Stimulated activated CD4-positive, alpha-beta T cell treated with anti-CD3 and anti-CD28 coated beads, Interleukin-12 subunit alpha, Interleukin-12 subunit beta, amount 100 ng/mL, for 48 hours (primary cell): ENCODE data around the gene RBMS3.
"Not testable (repeated sequence)": the region's sequence is repeated elsewhere in the genome, so short reads cannot be mapped to it uniquely, and the experiment has no call there.

Source experiments
- DNase-seq, 3 donors: peaks; one replicate each; pipeline ENCODE4 v3.0.0-alpha.2; 2020; ENCODE audit warnings: low read depth in 2 of 3, low spot score in 1 of 3

The RBMS3 gene

DNA sequence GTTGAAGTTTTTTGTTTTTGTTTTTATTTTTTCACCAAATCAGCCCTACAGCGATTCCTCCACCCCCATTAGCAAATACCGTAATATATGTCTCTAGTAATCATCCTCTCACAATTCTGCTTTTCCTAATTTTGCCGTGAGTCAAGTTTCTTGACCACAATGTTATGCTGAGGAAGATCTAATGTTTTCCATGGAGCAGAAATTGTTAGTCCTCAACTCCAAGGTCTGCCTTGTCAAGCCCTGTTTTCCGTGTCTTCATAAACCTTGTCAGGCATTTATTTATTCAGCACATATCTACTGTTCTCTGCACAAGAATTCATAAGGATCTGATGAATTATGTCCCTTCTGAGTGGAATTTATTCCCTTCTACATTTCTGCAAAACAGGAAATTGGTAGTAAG, 372.8 kb downstream of the RBMS3 start:
- no peak for DNase-seq

DNA sequence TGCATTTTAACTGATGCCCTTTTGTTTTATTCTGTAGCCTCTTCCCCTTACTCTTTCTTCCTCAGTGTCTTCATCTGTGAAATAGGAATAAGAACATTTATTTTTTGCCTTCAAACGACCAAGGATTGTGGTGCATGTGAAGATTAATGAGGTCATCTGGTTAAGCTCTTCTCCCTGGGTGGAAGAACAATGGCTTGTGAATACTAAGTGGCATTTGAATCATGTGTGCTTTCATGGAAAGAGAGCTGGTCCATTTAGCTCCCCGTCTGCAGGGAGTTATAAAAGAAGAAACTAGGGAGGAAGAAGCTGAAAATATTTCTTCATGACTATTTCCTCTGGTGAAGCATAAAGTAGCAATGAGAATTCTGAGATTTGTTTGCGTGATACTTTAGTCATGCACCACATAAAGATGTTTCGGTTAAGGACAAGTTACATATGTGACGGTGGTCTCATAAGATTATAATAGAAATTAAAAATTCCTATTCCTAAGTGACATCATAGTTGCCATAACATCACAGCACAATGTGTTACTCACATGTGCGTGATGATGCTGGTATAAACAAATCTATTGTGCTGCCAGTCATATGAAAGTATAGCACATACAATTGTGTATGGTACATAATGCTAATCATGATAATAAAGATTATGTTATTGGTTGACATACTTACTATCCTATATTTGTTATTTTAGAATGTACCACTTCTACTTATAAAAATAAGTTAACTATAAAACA, 374.3 kb downstream of the RBMS3 start:
- no peak for DNase-seq

DNA sequence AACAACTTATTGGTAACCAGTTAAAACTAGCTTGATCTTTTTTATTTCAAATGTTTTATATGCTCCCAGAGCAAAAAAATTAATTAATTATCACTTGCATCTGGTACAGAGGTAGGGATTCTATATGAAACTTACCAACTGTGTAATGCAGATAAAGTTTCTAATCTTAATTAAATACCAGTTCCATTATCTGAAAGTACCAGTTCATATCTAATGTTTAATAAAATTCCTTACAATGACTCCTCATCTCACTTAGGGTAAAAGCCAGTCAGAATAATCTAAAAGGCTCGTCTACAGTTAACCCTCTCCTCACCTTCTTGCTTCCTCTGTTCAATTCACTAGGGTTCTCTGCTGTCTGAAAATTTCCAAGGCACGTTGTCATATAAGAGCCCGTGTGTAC, 384.8 kb downstream of the RBMS3 start:
- DNase-seq = no peak

DNA sequence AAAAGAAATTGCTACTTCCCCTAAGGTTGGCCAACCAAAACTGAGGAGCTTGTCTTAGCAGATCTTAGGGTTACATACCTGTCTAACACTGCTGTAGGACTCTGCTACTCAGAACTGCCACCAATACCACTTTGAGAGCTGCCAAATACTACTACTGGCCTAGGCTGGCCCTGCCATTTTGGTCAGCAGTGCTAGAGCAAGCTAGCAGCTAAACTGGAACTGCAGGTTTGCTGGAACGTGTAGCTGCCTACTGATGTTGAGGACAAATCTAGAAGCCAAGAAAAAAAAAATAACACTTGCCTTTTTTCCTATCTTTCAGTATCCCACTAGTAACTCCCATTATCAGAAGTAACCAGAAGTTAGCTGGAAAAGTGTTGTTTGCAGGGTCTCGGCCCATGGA, 387.4 kb downstream of the RBMS3 start:
- no peak for DNase-seq

DNA sequence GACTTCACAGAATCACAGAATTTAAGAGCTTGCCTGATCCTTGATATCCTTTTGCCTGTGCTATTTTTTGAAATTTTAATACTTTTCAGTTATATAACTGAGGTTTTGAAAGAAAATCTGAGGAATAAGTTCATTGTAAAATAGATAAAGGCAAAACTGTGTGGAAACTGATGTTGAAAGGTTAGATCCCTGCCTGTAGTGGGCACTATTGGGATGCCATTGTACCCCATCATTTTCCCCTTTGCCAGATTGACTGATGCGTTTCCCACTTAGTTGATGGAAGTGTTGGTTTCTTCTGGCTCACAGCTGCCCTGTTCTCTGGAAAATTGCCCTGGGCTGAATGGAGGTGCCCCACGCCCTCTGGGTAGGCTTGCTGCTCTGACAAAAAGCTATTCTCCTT, 387.9 kb downstream of the RBMS3 start:
- DNase-seq = no peak

DNA sequence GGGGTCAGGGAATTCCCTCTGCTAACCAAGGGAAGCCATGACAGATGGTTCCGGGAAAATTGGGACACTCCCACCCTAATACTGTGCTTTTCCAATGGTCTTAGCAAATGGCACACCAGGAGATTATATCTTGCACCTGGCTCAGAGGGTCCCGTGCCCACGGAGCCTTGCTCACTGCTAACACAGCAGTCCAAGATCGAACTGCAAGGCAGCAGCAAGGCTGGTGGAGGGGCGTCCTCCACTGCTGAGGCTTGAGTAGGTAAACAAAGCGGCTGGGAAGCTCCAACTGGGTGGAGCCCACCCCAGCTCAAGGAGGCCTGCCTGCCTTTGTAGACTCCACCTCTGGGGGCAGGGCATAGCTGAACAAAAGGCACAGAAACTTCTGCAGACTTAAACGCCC, 389.6 kb downstream of the RBMS3 start:
- DNase-seq = not testable (repeated sequence)

DNA sequence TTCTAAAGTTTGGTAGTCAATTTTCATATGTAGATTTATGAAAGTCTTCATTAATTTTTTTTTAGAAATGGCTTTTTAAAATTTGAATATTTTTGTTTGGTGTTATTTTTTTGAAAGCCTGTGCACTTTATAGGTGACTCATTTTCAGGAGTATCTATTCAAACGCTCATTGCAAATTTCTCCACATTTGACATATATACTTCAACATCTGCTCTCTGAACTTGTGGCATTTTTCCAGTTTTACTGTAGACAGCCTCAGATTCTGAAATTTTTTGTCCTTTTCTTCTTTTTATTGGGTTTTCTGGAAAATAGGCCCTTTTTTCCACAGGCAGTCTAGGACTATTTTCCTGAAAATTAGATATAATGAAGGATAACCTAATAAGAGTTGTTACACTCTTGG, 396.6 kb downstream of the RBMS3 start:
- no peak for DNase-seq

DNA sequence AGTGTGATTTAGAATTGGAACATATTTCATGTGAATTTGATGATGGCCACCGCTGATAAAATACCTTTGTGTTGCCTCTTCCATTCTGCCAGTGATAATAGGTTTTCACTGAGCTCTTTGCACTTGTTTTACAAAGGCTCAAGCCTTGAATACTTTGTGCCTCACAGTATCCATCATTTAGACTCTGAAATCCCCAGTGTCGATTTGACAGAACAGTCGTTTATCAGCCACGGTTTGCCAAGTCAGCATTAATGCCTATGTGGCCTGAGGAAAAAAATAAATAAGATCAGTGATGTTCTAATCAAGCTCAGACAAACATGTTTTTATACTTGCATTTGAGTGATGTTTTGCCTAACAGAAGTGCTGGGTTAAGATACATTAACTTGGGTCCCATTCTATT, 399.1 kb downstream of the RBMS3 start:
- no peak for DNase-seq

DNA sequence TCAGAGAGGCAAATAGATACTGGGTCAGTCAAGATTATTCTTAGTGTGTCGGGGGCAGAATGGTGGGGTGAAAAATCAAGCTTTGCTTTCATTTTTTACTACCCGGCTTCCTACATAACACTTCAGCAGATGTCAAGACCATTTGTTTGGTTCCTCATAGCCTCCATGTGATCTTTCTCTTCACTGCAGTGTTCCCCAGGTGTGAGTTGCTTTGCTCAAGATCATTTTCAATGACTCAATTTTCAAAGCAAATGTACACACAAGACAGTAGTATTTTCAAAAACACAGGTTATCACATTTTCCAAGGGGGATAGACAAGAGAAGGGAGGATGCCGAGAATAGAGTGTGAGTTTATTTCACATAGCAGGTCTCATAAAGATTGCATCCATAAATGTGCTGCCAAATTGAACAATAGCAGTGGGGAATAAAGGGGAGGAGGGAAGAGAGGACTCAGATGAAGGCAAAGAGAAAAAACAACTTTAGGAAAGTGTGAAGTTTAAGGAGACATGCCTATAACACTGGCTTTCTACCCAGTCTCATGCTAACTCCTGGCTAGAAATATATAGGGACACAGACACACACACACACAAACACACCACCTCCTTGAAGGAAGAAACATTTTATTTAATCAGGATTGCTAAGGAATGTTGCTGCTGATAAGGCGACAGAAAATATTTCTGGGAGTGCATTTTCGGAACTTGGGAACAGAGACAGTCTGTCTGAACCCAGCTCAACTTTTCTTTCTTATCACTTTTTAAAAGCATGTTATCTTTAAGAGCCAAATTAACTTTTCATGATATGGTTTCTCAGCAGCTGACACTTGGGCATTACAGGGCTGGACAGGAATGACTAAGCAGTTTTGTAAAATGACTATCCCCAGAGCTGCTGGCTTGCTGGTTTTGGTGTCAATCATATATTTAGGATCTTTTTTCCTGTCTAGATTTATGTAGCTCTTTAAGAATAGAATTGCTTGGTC, 402.4 kb downstream of the RBMS3 start:
- DNase-seq = no peak

DNA sequence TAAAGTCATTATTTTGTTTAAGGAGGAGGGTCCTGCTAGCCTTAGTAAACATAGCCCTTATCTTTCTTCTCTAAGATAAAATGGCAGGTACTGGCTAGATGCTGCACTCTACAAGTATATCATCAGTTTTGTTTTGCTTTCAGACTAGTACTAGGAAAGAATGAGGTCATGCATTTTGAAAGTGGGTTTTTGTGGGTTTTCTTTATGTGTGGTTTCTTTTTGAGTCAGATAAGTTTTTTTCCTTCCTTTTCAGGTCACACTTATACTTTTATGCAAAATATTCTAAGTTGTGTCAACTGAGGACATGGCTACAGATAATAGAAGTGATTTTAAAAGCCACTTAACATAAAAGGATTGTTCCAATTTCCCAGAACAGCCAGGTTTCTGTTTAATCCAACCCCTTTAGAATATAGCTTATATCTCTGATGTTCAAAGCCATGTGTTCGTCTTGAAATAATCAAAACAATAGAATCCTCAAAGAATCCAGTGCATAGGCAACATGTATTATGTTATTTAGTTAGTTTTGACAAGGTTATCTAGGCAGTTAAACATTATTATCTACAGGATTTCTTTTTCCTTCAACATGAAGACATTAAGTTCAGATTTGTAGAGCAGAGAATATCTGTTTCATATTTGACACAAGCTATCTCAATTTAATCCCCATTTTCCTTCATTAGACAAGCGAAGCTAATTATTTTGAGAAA, 406.2 kb downstream of the RBMS3 start:
- peak in 1 of 3 donors; percentile 8 for DNase-seq

DNA sequence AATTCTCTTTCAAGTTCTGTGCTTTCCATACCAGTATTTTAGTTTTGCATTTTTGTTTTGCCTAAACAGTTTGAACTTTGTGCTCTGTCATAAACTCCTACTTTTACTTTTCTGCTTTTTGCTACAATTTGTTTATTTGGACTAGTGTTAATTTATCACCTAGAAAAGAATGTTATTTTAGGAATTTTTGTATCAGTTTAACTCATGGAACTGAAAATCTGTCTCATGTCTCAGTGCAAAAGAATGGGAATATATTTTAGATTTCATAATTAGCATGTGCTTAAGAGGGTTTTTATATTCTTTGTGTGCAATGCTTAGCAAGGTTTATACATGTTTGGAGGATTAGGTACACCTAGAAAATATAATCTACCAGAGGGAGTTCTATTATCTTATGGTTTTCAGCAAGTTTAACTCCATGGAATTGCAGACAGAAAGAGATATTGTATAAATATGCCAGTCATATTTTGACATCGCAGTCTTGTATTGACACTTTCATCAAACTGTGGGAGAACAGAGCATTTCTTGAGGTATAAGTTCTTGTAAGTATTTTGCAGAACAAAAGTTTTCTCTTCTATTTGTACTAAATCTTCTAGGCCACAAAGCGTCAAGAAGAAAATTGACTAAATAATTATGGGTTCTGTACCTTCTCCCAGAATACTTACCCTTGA, 409.9 kb downstream of the RBMS3 start:
- DNase-seq = no peak

DNA sequence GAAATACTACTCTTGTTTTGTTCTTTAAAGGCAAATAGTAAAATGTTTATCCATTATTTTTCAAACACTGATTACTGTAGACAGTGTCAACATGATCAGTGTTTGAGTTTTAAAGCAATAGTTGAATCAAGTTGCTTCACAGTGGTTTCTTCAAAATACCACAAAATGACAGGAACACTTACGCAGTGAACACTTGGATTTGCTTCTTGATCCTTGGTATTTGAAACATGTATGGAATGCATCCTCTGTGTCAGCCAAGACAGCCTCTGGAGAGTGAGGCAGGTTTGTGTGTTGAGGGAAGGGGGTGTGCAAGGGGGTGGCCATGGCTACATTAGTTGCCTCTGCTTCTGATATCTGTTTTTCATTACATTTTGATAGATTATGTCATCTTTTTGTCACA, 413.0 kb downstream of the RBMS3 start:
- DNase-seq = no peak

DNA sequence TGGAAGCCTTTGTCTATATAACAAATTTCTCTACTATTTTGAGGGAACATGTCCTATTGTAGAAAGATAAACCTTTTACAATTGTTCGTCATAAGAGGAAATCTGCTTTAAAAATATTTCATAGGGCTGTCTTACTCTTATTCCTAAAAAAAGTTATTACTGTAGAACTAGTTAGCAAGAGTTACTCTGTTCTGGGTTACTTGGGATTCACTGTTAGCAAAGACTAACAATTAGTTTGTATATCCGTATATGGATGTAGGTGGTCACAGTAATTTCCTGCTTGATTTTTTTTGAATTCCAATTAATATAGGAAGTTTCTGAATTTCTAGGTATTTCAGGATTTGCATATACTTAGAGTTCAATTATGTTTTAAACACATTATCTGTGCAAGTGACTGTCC, 413.5 kb downstream of the RBMS3 start:
- no peak for DNase-seq

DNA sequence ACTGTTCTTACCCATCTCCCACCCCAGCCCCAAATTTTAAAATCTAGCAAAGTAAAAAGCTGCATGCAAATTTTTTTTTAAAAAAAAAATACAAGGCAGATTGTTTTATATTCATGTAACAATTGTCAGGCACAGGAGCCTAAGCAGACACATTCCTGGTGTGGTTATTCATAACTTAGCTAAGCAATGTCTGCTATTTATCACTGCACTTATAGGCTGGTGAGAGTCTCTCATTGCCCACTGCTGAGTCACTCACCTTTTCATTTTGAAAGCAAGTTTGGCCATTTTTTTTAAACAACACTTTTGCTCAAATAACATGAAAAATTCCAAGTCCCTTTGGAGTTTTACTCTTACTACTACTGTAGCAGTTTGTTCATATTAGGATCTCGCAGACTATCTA, 413.9 kb downstream of the RBMS3 start:
- no peak for DNase-seq

DNA sequence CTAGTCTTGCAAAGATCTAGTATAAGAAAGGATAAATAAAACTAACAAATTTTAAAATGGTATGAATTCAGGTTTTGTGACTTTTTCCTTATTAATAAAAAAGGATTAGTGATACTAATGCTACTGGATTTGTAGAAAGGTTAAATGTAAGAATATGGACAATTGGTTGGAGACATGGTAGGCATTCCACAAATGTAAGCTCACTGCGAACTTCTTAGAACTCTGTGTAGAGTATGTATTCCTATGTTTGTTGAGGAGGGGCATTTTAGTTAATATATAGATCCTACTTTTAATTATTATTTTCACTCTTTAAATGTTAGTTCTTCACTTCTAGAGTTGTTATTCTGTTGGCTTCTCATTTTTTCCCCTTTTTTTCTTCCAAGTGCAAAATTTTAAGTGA, 414.3 kb downstream of the RBMS3 start:
- DNase-seq = no peak

DNA sequence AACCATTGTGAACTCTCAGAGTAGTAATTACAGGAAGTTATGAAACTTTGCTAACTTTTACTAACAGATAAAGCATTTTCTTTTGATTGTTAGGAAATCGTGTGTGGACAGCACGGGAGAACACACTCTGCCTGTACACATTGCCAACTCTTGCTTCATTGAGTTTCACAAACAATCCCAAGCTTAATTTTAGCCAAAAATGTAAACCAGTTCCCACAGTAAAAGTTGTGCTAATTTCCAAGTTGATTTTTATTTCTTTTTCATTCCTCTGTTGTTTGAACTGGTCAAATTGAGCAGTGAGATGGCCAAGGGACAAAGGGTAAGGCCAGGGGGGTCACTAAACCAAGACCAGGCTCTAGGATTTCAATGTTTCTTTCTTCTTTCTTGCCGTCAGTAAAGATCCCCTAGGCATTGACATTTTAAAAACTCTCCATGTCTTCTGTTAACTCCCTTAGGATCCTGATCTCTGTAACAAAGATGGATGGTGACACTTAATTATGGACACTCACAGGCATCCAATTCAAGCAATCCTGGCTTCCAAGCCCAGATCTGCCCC, 414.9 kb downstream of the RBMS3 start:
- no peak for DNase-seq

DNA sequence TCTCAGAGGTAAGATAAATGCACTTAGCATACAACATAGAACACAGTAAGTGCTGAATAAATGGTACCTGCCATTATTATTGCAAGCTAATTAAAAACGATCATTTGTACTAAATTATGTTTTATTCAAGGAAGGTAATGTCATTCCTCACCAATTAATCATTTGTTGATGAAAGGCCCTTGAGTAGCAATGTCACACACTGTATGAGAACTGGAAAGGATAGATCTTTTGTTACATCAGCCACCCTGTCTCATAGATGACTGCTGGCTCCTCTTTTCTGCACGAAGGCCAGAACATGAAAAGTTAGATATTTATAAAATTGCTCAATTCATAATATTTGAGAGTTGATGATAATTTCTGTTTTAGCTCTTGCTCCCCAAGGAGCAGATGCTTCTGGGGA, 415.4 kb downstream of the RBMS3 start:
- no peak for DNase-seq

DNA sequence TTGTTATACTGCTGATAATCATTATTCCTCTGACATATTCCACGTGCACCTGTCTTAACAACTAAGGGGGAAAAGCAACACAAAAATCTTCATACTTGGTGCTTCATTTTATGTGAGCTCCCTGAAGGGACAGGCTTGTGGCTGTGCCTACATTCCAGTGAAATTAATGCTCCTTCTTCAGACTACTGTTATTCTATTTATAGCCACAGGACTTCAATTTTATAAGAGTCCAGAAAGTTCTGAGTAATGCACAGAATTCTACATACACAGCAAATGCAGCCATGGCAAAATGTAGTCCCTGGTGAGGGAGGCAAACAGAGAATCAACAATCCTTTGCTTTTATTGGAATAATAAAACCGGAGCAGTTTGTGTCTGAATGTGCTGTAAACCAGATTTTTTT, 417.1 kb downstream of the RBMS3 start:
- no peak for DNase-seq

DNA sequence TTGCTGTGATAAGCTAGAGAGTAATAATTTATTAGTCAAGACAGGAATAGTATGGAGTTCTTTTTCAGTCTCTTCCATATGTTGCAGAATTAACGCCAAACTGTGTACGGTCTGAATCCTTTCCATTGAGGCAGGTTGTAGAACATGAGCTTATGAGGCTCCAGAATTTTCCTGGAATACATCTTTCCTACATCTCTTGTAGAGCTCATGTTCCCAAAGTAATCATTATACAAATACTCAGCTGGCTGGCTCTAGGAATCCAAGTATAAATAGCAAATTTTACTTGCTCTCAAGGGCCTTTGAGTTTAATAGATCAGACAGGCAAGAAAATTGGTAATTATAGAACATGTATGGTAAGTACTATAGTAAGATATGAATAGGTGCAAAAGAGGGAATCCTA, 419.4 kb downstream of the RBMS3 start:
- DNase-seq = no peak

DNA sequence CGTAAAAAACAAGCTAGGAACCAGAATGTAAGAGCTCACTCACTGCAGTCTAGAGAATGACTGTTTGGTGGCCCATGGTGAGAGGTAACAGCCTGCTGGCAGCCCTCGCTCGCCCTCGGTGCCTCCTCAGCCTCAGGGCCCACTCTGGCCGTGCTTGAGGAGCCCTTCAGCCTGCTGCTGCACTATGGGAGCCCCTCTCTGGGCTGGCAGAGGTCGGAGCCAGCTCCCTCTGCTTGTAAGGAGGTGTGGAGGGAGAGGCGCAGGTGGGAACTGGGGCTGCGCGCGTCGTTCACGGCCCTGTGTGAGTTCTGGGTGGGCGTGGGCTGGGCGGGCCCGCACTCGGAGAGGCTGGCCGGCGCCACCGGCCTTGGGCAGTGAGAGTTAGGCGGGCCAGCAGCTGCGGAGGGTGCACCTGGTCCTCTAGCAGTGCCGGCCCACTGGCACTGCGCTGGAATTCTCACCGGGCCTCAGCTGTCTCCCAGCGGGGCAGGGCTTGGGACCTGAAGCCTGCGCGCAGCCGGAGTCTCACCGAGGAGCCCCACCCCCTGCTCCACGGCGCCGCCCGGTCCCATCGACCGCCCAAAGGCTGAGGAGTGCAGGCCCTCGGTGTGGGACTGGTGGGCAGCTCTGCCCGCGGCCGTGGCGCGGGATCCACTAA, 420.6 kb downstream of the RBMS3 start:
- no peak for DNase-seq
